IMR-90 (cell line): ENCODE measurements around the gene KRTAP10-11. TPM values are rescaled to one million over a fixed set of nuclear protein-coding genes. Genes with fewer than 3 reads are reported as not detected.

Source experiments
- ATAC-seq: fragments of 200-7000 bp; cut with Tn5 transposase; 2 replicates; pipeline ENCODE4 v1.9.1; 2020; ENCODE audit warnings: low read depth, mild to moderate bottlenecking, moderate library complexity
- BruUV-seq: library from RNA; stranded (reverse); fragments of 400-500 nt; replicated peaks from 2 replicates; lab custom pipeline; 2021; lab: Mats Ljungman, UMichigan
- CTCF ChIA-PET: fragments of 300-600 bp; formaldehyde crosslinking; extraction: SDS; loops from one replicate; lab custom pipeline; 2021; ENCODE audit warnings: antibody characterized with exemption; lab: Yijun Ruan, JAX
- POLR2A ChIA-PET: fragments of 300-600 bp; sonication (Branson Sonifier 250); formaldehyde crosslinking; loops from one replicate; lab custom pipeline; 2022; ENCODE audit warnings: antibody characterized with exemption; ENCODE audit not compliant: unreplicated experiment; lab: Charles Lee
- DNase-seq: peaks from one replicate; pipeline ENCODE4 v3.0.0; 2013
- H2AFZ ChIP-seq: replicated peaks from 2 replicates; pipeline ENCODE3; 2013; ENCODE audit warnings: low read length, mild to moderate bottlenecking; ENCODE audit not compliant: poor library complexity
- H2AK5ac ChIP-seq: 2 replicates; pipeline ENCODE4 v1.6.1; 2013; ENCODE audit warnings: low read depth, low read length, inconsistent platforms
- H2AK9ac ChIP-seq: replicated peaks from 2 replicates; pipeline ENCODE3; 2013; ENCODE audit warnings: mild to moderate bottlenecking, low read depth, low read length, moderate library complexity; ENCODE audit not compliant: poor library complexity
- H2BK120ac ChIP-seq: 2 replicates; pipeline ENCODE4 v1.6.1; 2013; ENCODE audit warnings: low read depth, low read length, inconsistent platforms
- H2BK15ac ChIP-seq: 3 replicates; pipeline ENCODE4 v1.6.1; 2013; ENCODE audit warnings: low read depth, low read length, inconsistent platforms
- H2BK20ac ChIP-seq: 2 replicates; pipeline ENCODE4 v1.6.1; 2013; ENCODE audit warnings: low read depth, mild to moderate bottlenecking, inconsistent platforms, low read length, moderate library complexity
- H2BK5ac ChIP-seq: 2 replicates; pipeline ENCODE4 v1.6.1; 2013; ENCODE audit warnings: mild to moderate bottlenecking, low read depth, low read length, inconsistent platforms; ENCODE audit not compliant: poor library complexity, severe bottlenecking
- H3K14ac ChIP-seq: replicated peaks from 2 replicates; pipeline ENCODE4 v1.6.1; 2013; ENCODE audit warnings: low read depth, low read length, inconsistent platforms
- H3K18ac ChIP-seq: 2 replicates; pipeline ENCODE4 v1.6.1; 2013; ENCODE audit warnings: low read depth, low read length, control low read depth
- H3K23ac ChIP-seq: 2 replicates; pipeline ENCODE4 v1.6.1; 2013; ENCODE audit warnings: low read depth, low read length, inconsistent platforms
- H3K27ac ChIP-seq: 2 replicates; pipeline ENCODE4 v1.5.1; 2013; ENCODE audit warnings: mild to moderate bottlenecking, control low read depth, low read length; ENCODE audit not compliant: insufficient read depth
- H3K27me3 ChIP-seq: 2 replicates; pipeline ENCODE4 v1.6.1; 2013; ENCODE audit warnings: low read length; ENCODE audit not compliant: control insufficient read depth, insufficient read depth
- H3K36me3 ChIP-seq: 2 replicates; pipeline ENCODE4 v1.6.1; 2013; ENCODE audit warnings: low read length, mixed read lengths; ENCODE audit not compliant: control insufficient read depth, insufficient read depth
- H3K4ac ChIP-seq: 2 replicates; pipeline ENCODE4 v1.6.1; 2013; ENCODE audit warnings: low read depth, low read length, inconsistent platforms
- H3K4me1 ChIP-seq: 2 replicates; pipeline ENCODE4 v1.6.1; 2013; ENCODE audit warnings: low read length, mixed read lengths; ENCODE audit not compliant: control insufficient read depth, insufficient read depth
- H3K4me2 ChIP-seq: 2 replicates; pipeline ENCODE4 v1.6.1; 2013; ENCODE audit warnings: low read depth, mild to moderate bottlenecking, control low read depth, low read length, moderate library complexity
- H3K4me3 ChIP-seq: 2 replicates; pipeline ENCODE4 v1.5.1; 2013; ENCODE audit warnings: low read depth, mild to moderate bottlenecking, control low read depth, low read length, moderate library complexity; ENCODE audit not compliant: insufficient read depth
- H3K56ac ChIP-seq: 2 replicates; pipeline ENCODE4 v1.6.1; 2013; ENCODE audit warnings: low read length, inconsistent platforms; ENCODE audit not compliant: insufficient read depth; ENCODE audit errors: extremely low read depth
- H3K79me1 ChIP-seq, 2 experiments: 2 replicates each; pipeline ENCODE4 v1.6.1; 2013; ENCODE audit warnings: low read length in 2 of 2, inconsistent platforms in 1 of 2, low read depth in 1 of 2
- H3K9ac ChIP-seq: 2 replicates; pipeline ENCODE4 v1.6.1; 2013; ENCODE audit warnings: low read depth, low read length, control low read depth
- H3K9me1 ChIP-seq: 2 replicates; pipeline ENCODE4 v1.6.1; 2013; ENCODE audit warnings: low read length, inconsistent platforms; ENCODE audit not compliant: insufficient read depth
- H3K9me3 ChIP-seq: 2 replicates; pipeline ENCODE4 v1.6.1; 2013; ENCODE audit warnings: low read length; ENCODE audit not compliant: control insufficient read depth, insufficient read depth
- H4K20me1 ChIP-seq: 2 replicates; pipeline ENCODE4 v1.6.1; 2013; ENCODE audit warnings: low read length, inconsistent platforms; ENCODE audit not compliant: insufficient read depth
- H4K5ac ChIP-seq: 2 replicates; pipeline ENCODE4 v1.6.1; 2013; ENCODE audit warnings: mild to moderate bottlenecking, low read depth, low read length, control low read depth
- H4K8ac ChIP-seq, 2 experiments: 2 replicates each; pipeline ENCODE4 v1.6.1; 2013; ENCODE audit warnings: low read depth in 2 of 2, low read length in 2 of 2, control low read depth in 1 of 2, inconsistent platforms in 1 of 2
- H4K91ac ChIP-seq: 2 replicates; pipeline ENCODE4 v1.6.1; 2013; ENCODE audit warnings: low read depth, low read length, inconsistent platforms; ENCODE audit not compliant: insufficient read depth
- BHLHE40 ChIP-seq: fragments of 150-350 bp; IDR thresholded peaks from 2 replicates; pipeline ENCODE4 v1.6.1; 2016; ENCODE audit warnings: mild to moderate bottlenecking, low read depth, low read length
- CEBPB ChIP-seq: IDR thresholded peaks from 2 replicates; pipeline ENCODE4 v1.6.1; 2012; ENCODE audit warnings: low read depth, low read length, improper control_type of control experiment
- CTCF ChIP-seq: conservative IDR thresholded peaks from 2 replicates; pipeline ENCODE4 v1.5.1; 2012; ENCODE audit warnings: mild to moderate bottlenecking, low read depth, low read length, improper control_type of control experiment
- MAFK ChIP-seq: IDR thresholded peaks from 2 replicates; pipeline ENCODE4 v1.6.1; 2012; ENCODE audit warnings: low read depth, low read length, improper control_type of control experiment
- MAZ ChIP-seq: IDR thresholded peaks from 2 replicates; pipeline ENCODE4 v1.6.1; 2012; ENCODE audit warnings: low read depth, mild to moderate bottlenecking, low read length, improper control_type of control experiment, moderate library complexity, borderline replicate concordance
- MXI1 ChIP-seq: IDR thresholded peaks from 2 replicates; pipeline ENCODE4 v1.6.1; 2012; ENCODE audit warnings: low read depth, mild to moderate bottlenecking, low read length, moderate library complexity, borderline replicate concordance
- NFE2L2 ChIP-seq: fragments of 150-350 bp; IDR thresholded peaks from 2 replicates; pipeline ENCODE4 v1.6.1; 2016; ENCODE audit warnings: low read depth, mild to moderate bottlenecking, low read length
- RAD21 ChIP-seq: IDR thresholded peaks from 2 replicates; pipeline ENCODE4 v1.6.1; 2012; ENCODE audit warnings: low read length, improper control_type of control experiment
- RCOR1 ChIP-seq: IDR thresholded peaks from 2 replicates; pipeline ENCODE4 v1.6.1; 2012; ENCODE audit warnings: mild to moderate bottlenecking, low read length, improper control_type of control experiment; ENCODE audit not compliant: insufficient replicate concordance
- RFX5 ChIP-seq: IDR thresholded peaks from 2 replicates; pipeline ENCODE4 v1.8.0; 2012; ENCODE audit warnings: low read depth, mild to moderate bottlenecking, low read length, moderate library complexity
- SMC3 ChIP-seq: fragments of 150-350 bp; IDR thresholded peaks from 2 replicates; pipeline ENCODE4 v1.6.1; 2016; ENCODE audit warnings: low read depth, mild to moderate bottlenecking, antibody characterized with exemption, low read length, moderate library complexity
- USF2 ChIP-seq: fragments of 150-350 bp; IDR thresholded peaks from 2 replicates; pipeline ENCODE4 v1.6.1; 2017; ENCODE audit warnings: mild to moderate bottlenecking, antibody characterized with exemption, low read length, low read depth
- WGBS, 2 experiments: methylation state at CpG; one replicate each; pipeline versions ENCODE4 v1.1.5 to v1.1.7; 2013; ENCODE audit warnings: missing lambda C conversion rate in 2 of 2; ENCODE audit not compliant: insufficient read length in 1 of 2; ENCODE audit errors: extremely low coverage in 2 of 2; 5-methylcytosine and 5-hydroxymethylcytosine counted together
- dilution Hi-C: fragments of 300-500 bp; cut with HindIII; formaldehyde crosslinking; loops from one replicate; pipeline ENCODE4 v1.14.3; 2018; ENCODE audit warnings: low sequenced_read_pairs; ENCODE audit not compliant: unreplicated experiment
- in situ Hi-C: fragments of 300-500 bp; cut with MboI; formaldehyde crosslinking; loops from 3 replicates; pipeline ENCODE4 v1.14.3; 2019; ENCODE audit warnings: low sequenced_read_pairs, inconsistent platforms, mixed read lengths
- intact Hi-C: fragments of 100-400 bp; cut with micrococcal nuclease; formaldehyde crosslinking; loops from 2 replicates; pipeline ENCODE4 v1.10.0; 2022
- polyA plus RNA-seq, 3 experiments: library from polyadenylated mRNA; depleted of rRNA; stranded (reverse); fragments of >200 nt; gene quantifications; 2 replicates each; pipeline ENCODE4 v1.2.3, GENCODE V29; 2012; ENCODE audit warnings: low replicate concordance in 1 of 3
- total RNA-seq: library from RNA; depleted of rRNA; stranded (reverse); fragments of >200 nt; gene quantifications from 2 replicates; pipeline ENCODE4 v1.2.3, GENCODE V29; 2012

The KRTAP10-11 gene
- total and polyA plus RNA-seq, 2 of the 4 experiments (the other 2 are of a cell fraction) = not detected

GRCh38 chr21:44601596-44602462 is 44.4 kb upstream of the KRTAP10-11 start:
- Histone ChIP-seq H3K18ac (no peak overlapping the region), H3K4ac (no peak overlapping the region), H3K23ac (no peak overlapping the region), H2BK120ac (no peak overlapping the region), H3K36me3 (no peaks in the 10 kb centered on the region), H4K91ac (no peak overlapping the region), H3K9me1 (no peaks in the 10 kb centered on the region), H2AK9ac (no peak overlapping the region), H3K9me3 (no peaks in the 10 kb centered on the region), H3K4me3 (no peak overlapping the region), H4K8ac (no peak overlapping the region), H3K14ac (no peak overlapping the region), H2BK15ac (no peak overlapping the region), H3K4me2 (no peak overlapping the region), H3K56ac (no peak overlapping the region), H3K27me3 (peaks cover 2% of the 10 kb centered on the region), H3K9ac (no peak overlapping the region), H4K5ac (no peak overlapping the region), H3K27ac (no peak overlapping the region), H3K4me1 (no peaks in the 10 kb centered on the region), H3K79me1 (no peaks in the 10 kb centered on the region), H2BK20ac (no peak overlapping the region), H2AFZ (no peak overlapping the region), H2AK5ac (no peak overlapping the region), H2BK5ac (no peak overlapping the region), H4K20me1 (no peaks in the 10 kb centered on the region)
- ChIA-PET CTCF (no interaction called here), POLR2A (no interaction called here)
- DNase-seq (no peak), ATAC-seq (no peak)
- dilution Hi-C loops (no loop called here), in situ Hi-C loops (no loop called here), intact Hi-C loops (no loop called here)
- BruUV-seq = no TSS peak
- TF ChIP-seq NFE2L2 = no peak
- no peak for TF ChIP-seq CTCF
- TF ChIP-seq RAD21 = no peak
- TF ChIP-seq RCOR1 = no peak
- TF ChIP-seq USF2 = no peak
- TF ChIP-seq RFX5 = no peak
- no peak for TF ChIP-seq MXI1
- TF ChIP-seq SMC3 = no peak
- no peak for TF ChIP-seq CEBPB
- no peak for TF ChIP-seq MAFK
- TF ChIP-seq BHLHE40 = no peak
- TF ChIP-seq MAZ = no peak
- 65% methylated on average over 8 of the region's 23 CpGs; no CpG with 5 or more reads in 1 of the 2 experiments for WGBS, 2 experiments
